Measurements from ENCODE around the gene CDCA7.
"Not testable (repeated sequence)": the region's sequence is repeated elsewhere in the genome, so short reads cannot be mapped to it uniquely, and the experiment has no call there.

Gene CDCA7

DNA sequence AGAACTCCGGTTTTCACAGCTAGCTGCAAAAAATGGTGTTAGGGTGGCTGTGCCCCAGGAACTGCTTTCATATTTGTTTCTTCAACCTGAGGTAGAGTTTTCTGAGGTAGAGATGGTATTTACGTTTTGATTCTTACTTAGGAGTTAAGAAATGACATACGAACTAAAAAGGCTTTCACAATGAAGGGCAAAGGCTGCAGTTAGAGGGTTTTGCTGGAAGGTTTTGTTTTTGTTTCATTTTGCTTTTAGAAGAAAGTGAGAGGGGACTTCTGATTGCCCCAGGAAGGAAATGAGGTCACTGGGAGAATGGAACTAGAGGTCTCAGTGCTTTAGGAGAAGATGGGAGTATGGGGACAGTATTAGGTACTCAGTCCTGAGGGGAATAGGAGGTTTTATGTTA, 15.5 kb downstream of the CDCA7 start:
- peak in 1 of 2 donors; percentile 33 for DNase-seq

DNA sequence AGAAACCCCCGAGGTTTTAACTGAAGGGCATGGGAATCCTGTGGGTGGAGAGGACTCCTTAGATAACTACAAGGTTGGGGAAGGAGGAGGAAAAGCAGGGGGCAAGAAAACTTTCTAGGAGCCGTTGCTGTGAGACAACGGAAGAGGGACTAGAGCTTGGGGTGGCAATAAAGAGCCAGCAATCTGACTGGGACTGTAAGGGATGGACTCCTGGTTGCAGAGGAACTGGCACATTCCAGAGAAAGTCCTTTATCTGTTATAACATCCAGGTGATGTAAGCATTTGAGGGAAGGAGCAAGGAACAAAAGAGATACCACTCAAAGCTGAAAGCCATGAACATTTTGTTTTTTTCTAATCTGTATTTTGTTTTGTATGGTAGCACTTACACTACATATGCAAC, 16.4 kb downstream of the CDCA7 start:
- no peak for DNase-seq

DNA sequence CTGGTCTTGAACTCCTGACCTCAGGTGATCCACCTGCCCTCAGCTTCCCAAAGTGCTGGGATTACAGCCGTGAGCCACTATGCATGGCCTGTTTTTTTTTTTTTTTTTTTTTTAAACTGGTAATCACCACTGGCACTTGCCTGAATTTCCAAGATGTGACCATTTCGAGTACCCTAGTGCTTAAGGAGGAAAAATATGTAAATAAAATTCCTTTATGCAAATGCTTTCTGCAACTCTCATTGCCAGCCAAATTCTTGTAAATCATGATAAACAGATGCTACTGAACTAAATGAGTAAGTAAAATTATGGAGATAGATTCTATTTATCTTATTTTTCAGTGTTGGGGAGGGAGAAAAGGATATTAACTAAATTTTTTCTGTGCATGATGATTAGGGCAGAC, 18.6 kb downstream of the CDCA7 start:
- no peak for DNase-seq

DNA sequence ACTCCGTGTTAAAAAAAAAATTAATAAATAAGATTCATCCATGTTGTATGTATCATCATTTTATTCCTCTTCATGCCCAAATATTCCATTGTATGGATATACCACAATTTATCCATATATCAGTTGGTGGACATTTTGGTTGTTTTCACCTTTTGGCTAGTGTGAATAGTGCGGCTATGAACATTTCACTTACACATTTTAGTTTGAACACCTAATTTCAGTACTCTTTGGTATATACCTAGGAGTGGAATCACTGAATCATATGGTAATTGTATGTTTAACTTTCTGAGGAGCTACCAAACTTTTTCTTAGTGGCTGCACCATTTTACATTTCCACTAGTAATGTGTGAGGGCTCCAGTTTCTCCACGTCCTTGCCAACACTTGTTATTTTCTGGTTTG, 20.0 kb downstream of the CDCA7 start:
- no peak for DNase-seq

DNA sequence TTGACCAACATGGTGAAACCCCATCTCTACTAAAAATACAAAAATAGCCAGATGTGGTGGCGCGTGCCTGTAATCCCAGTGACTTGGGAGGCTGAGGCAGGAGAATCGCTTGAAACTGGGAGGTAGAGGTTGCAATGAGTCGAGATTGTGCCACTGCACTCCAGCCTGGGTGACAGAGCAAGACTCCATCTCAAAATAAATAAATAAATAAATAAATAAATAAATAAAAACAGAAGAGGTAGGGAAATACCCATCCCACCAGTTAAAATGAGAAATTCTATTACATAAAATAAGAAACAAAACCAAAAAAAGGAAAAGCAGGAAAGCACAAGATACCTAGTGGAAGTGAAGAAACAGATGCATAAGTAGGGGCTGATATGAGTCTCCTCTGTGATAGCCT, 30.9 kb downstream of the CDCA7 start:
- not testable (repeated sequence) for DNase-seq

DNA sequence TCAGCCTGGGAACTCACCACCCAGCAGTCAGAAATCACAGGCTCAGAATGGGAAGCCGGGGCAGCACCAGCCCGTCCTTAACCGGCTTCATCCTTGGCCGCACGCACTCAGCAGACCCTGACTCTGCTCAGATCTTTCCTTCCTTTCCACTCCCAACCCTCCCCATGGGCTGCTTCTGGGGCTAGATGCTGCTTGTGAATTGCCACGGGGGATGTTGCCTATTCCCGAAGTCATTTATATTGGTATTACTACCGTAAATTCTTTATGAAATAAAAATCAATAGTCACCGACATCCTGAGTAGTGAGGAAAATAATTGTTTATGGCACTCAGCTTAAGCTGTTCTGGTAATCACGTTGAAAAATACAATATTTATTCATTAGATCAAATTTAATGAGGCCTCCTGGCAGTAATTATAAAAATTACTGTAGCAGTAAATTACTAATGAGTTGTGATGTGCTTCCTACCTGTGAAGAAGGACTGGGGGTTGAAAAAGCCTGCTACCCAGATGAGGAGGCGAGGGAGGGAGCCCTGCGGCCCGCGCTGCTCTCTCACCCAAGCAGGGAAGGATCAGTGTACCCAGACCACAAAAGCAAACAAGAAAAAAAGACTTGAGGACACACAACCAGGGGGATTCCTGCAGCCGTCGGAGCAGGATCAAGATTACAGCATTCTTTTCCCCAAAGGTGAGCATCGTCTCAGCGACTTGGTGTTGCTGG, 31.5 kb downstream of the CDCA7 start:
- no peak for DNase-seq

DNA sequence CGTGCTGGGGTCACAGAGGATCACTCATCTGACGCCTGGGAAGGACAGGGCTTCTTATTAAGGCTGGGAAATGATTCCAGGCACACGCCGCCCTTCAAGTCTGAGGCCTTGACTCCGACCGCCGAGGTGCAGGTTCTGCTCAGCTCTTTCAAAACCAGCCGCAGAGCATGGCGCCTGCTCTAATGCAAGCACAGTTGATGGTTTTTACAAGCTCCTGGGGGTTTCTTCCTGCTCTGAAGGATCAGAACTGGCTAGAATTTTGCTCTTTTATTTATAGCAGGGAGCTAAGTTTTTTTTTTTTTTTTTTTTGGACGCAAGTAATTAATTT, 32.0 kb downstream of the CDCA7 start:
- DNase-seq = no peak

DNA sequence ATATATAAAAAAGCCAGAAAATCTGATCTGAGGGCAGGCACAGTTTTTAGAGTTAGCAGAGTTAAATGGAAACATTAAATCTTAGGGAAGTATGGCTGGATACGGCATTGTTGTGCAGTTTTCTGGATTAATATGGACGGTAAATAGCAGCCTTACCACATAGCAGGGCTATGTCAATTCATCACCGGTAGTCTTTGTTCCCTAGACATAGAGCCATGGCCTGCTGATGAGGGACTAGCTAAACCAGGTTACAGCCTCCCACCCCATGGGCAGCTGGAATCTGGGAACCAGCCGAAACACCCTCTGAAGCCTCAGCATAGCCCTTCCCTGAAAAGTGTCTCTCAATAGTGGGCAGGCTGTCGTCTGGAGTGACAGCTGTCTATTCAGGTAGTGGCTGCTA, 32.4 kb downstream of the CDCA7 start:
- DNase-seq = no peak

DNA sequence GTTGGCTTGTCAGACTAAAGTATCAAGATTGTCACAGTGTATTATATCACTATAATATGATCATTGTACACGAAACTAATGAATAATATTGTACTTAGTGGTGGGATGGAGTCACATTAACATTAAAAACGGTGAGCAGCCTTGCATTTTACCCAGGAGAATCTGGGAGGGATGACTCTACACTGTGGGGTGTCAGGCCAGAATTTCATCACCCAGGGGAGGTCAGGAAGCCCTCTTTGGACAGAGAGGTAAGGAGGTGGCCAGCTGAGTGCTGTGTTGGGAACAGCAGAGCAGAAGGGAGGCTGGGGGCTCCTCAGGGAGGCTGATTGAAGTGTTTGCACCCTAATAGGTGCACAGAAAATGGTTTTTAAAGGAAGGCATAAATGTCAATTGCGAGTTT, 33.0 kb downstream of the CDCA7 start:
- no peak for DNase-seq

DNA sequence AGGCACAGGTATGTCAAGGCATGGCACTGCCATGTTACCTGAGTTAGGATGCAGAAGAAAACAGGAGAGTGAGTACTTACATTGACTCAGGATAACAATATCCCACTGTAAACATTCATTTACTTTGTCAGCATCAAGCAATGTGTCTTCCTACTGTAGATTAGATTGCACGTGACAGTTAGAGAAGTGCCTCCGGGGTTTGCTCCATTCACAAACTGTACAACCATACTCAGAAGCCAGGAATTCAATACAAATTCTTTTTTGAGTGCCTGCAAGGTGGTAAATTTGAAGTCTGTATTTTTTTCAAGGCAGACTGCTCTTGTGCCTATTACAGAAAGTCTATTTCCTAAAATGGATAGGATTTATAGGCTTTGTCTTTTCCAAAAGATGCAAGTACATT, 34.1 kb downstream of the CDCA7 start:
- no peak for DNase-seq

DNA sequence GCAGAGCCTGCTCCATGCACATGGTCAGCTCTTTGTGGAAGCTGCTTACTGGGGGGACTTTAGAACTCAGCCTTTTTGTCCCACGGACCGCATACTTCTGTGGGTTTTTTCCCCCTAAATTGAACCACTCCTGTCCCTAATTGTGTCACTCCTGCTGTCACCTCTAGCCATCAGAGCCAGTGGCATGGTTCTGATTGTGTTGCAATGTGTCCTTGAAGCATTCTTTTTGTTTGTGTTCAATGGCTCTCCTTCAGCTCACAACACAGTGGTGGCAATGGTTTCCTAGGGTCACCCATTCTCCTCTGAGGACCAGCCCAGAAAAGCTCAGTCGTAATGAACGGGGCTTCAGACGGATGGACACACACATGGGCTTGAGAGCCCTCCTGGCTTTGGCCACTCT, 35.4 kb downstream of the CDCA7 start:
- DNase-seq = no peak

DNA sequence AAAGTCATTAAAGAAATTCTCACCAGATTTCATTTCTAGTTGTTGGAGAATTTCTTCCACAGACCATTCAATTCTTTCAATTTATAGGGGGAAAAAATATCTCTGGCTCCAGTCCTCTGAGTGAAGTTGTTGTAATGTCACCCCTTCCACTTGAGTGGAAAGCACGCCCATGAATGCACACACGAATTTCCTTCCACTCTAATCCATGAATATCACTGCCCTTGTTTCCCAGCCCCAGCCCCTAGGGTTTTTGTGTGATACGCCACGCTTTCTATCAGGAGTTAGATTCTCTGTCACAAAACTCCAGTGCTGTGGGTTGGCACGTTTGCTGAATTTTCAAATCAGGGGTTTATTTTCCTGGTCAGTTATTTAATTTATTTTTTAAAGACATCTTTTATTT, 38.1 kb downstream of the CDCA7 start:
- DNase-seq = no peak

DNA sequence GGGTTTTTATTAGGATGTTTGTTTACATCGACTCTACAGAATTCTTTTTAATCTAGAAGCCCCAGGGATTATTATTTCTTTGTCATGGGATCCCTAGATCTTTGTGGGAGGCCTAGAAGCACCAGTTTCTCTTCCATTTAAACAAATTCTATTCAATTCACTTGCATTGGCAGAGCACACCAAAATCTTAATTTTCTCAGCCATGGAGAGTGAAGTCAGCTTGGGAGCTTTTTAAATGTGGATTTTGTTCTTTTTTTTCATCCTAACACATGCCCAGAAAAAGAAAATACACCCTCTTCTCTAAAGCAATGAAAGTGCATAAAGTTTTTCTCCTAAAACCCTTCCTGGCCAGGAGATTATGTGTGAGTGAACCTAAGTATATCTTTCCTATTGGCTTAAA, 38.5 kb downstream of the CDCA7 start:
- DNase-seq = no peak

DNA sequence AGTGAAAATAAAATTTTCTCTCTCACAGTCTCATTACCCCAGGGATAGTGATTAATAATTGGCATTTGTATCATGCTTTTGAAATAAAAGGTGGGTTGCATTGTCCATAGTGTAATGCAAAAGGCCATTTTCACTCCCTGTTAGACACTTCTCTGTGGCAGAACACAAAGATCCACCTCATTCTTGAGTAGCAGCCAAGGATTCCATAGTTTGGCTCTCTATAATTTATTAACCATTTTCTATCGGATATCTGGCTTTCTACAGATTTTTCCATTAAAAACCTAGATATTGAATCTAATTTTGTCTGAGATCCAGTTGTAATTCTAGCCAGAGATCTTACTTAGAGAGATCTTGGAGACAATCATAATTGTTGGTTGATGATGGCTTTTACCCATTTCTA, 39.0 kb downstream of the CDCA7 start:
- DNase-seq = no peak

DNA sequence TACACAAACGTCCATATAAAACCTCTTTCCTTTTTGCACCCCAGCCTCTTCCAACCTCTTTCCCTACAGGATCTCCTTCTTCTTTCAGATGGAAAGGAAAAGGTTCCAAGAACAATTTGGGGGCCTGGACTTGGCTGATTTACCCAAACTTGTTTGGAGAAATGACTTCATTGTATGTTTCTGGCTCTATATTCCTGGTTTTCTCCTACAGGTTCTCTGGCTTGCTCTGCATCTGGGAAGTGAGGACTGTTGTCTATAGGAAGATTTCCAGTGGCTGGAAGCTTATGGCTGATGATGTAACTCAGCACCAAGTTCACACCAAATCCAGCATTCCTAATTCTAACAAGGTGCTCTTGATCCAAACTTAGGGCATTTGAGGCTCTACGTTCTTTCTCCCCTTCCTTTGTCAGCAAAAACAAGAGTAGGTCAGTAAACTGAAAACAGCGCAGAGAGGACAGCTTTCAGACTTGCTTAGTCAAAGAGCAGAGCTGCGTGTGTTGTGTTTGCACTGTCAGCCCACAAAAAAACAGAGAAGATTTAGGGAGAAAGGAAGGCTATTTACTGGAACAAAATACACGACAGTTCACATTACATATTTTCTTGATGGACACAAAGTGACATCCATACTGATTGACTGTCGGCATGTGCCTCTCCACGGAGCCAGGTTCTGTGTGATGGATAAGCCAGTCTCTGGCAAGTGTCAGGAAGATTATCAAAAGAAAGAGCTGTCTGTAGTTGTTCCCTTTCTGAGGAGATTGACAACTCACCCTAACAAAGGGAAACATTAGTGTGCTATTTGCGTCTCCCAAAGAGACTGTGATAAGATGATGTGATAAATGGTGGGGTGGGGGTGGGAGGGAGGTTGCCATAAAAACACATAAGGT, 39.7 kb downstream of the CDCA7 start:
- DNase-seq = no peak

DNA sequence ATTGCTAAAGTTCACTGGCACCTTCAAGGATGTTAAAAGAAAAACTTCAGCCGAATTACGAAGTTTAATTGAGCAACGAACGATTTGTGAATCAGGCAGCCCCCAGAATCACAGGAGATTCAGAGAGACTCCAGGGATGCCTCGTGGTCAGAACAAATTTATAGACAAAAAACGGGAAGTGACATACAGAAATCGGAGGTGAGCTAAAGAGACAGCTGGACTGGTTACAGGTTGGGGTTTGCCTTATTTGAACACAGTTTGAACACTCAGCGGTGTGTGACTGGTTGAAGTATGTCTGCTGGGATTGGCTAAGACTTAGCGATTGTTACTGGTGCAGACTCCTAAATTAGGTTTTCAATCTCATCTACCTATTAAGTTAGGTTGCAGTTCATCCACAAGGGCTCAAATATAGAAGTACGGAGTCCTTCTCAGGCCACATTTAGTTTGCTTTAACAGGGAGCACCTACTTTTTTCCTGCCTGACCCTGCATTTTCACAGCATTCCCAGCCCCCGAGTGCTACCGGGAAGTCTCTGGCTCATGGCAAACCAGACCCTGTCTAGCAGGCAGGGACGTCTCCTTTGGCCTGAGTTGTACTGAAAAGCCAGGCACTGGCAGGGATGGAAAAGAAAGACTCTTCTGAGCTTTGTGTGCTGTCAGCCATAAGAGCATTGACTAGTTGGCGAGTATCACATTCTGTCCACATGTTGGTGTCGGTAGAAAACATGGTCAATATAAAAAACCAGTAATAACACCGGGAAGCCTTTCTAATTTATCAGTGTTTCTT, 41.1 kb downstream of the CDCA7 start:
- no peak for DNase-seq

DNA sequence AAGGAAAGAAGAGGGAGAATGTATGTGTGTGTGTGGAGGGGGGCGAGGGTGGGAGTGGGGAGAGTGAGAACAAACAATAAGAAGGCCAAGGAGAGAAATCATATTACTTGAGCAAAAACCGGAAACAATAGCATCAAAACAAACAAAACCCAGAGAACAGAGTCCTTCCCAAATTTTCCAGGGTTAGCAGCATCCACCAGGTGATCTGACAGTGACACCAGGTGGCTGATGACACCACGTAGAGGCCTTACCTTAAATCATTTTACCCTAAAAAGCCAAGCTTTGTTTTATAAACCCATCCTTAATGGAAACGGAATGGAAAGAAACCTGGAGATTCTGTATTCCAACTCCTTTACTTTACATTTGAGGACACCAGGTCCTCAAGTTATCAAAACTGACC, 42.9 kb downstream of the CDCA7 start:
- DNase-seq = no peak

DNA sequence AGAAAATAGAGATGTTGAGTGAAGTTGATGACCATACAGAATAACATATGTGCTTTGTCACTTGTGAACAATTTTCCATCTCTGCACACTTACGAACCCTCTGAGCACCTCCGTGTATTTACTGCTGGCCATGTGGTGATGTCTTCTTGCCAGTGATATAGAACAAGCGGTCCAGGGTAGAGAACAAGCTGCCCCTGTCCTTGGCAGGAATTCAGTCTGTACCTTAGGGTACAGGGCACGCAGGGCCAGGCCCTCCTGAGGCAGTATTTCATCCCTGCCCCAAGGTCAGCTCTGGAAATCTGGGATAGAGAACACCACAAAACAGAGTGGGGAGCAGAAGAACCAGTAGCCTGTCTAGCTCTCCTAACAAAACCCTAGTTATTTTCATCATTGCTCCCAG, 44.6 kb downstream of the CDCA7 start:
- DNase-seq = no peak

DNA sequence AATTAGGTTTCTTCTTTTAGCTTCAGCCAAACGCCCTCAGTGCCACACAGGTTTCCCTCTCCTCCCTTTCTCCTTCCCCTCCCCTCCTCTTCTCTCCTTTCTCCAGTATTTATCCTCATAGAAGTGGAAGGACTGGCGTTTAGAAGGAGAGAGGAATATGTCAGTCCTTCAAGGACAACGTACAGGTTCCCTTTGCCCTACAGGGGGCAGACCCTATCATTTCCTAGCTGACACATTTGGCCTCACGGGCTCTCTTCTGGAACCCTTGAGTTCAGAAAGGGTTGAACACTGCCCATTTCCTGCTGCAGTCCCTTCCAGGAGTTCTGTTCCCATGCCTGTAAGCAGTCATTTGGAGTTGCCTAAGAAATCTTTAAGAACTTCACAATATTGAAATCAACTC, 46.1 kb downstream of the CDCA7 start:
- DNase-seq = no peak

DNA sequence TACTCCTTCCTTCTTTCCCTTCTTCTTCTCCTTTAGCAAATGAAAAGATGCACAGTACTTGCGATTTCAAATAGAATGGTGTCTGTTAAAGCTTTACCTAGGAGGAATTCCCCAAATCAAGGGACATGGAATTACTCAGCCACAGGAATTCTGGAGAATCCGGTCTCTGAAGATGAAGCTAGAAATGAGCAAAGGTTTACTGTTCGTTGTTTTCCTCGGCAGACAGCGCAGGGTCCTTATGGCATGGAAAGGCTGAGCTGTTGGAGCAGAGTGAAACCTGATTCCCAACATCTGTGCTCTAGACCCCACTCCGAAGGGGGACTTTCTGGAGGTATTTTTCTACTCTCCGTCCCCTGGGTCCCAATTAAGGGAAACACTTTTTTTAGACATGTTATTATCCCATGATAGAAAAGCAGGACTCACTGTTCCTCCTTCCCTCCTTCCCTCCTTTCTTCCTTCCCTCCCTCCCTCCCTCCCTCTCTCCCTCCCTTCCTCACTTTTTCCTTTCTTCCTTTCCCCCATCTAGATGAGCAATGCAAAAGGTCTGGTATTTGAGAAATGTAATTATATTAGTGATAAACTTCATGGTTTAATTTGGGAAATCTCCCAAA, 47.1 kb downstream of the CDCA7 start:
- no peak for DNase-seq

DNA sequence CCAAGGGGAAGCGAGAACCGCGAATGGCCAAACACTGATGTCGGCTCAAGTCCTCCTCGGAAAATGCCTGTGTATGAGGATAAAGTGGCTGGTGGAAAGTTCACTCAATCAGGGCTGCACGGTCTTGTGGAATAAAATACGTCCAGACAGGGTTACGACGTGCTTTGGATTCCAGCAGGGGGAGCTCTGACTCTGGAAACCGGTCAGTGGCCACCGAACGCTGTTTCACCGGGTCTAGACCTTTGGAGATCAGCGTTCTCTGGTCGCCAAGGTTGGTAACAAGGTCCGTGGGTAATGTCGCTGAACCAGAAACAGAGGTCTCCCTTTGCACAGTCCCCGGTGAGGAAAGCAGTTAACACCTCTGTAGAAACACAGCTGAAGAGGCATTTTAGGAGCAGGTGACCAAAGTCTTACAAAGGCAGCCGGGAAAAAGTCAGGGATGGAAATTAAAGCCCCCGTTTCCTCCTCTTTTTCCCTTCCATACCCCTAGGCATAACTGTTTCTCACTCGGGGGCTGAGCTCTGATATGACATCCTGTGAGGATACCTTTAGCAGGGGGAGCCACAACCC, 47.8 kb downstream of the CDCA7 start:
- DNase-seq = peak; percentile 74 to 76

DNA sequence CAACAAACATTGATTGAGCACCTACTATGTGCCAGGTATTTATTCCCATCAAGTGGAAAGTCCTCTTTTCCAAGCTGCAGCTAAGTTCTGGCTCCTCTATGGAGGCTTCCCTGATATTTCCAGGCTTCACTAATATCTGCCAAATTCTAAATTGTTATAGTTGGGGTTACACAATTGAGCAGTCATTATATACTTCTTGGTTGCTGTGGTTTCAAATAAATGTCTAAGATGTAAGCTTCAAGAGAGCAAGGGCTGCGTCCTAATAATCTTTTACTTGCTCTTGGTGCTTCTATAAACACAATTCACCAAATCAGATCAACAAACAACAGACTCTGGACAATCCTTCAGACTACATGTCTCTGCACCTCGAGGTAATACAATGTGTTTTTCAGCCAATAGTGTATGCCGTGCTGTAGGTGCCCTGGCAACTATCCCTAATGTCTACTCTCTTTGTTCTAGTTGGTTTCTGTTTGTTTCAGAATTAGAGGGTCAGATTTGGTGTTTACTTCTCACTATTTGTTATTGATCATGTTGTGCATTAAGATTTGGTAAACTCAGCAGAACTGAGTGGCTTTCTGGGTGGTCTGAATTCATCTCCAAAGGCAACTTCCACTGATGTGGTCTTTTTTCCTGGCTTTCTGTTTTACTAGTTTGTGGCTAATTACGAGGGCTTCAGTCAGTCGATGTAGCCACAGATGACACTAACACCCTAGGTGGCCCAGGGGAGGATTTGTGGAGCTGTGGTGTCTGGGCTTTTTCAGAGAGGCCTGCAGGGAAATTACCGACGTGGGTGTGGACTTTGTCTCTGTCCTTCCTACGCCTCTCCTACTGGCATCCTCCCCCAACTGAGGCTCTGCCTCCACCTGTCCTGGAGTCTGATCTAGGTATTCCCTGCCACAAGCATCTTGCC, 50.4 kb downstream of the CDCA7 start:
- DNase-seq = no peak
